Measurements from ENCODE around the gene EIF4G3.

DNA sequence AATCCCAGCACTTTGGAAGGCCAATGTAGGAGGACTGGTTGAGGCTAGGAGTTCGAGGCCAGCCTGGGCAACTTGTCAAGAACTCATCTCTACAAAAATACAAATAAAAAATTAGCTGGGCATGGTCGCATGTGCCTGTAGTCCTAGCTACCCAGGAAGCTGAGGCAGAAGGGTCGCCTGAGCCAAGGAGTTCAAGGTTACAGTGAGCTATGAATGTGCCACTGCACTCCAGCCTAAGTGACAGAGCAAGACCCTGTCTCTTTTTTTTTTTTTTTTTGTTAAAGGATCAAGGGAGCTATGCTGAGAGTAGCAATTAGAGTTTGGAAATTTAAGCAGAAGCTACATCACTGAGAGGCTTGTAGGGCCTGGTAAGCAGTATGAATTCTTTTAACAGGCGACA, 70.9 kb downstream of the EIF4G3 start:
- TF ChIP-seq, protein P1, sequence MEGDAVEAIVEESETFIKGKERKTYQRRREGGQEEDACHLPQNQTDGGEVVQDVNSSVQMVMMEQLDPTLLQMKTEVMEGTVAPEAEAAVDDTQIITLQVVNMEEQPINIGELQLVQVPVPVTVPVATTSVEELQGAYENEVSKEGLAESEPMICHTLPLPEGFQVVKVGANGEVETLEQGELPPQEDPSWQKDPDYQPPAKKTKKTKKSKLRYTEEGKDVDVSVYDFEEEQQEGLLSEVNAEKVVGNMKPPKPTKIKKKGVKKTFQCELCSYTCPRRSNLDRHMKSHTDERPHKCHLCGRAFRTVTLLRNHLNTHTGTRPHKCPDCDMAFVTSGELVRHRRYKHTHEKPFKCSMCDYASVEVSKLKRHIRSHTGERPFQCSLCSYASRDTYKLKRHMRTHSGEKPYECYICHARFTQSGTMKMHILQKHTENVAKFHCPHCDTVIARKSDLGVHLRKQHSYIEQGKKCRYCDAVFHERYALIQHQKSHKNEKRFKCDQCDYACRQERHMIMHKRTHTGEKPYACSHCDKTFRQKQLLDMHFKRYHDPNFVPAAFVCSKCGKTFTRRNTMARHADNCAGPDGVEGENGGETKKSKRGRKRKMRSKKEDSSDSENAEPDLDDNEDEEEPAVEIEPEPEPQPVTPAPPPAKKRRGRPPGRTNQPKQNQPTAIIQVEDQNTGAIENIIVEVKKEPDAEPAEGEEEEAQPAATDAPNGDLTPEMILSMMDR (IDR thresholded peaks at IDR 0.05), result no peak
- TF ChIP-seq POLR2A (IDR thresholded peaks at IDR 0.05), result no peak

Measured in esophagus squamous epithelium (tissue), 4 donors.